Umbilical cord (tissue), 2 donors: ENCODE results near the gene CMC1. TPM values are rescaled to one million over a fixed set of nuclear protein-coding genes. Genes with fewer than 3 reads are reported as not detected.

ENCODE experiments used
- DNase-seq: peaks from one replicate; pipeline ENCODE4 v3.0.0-alpha.2; 2015; ENCODE audit warnings: low spot score
- total RNA-seq: library from RNA; depleted of rRNA; stranded (reverse); fragments of >200 nt; gene quantifications from one replicate; pipeline ENCODE4 v1.2.3, GENCODE V29; 2014; ENCODE audit warnings: low replicate concordance; ENCODE audit not compliant: insufficient read depth

The CMC1 gene
- total RNA-seq, 1 donor from 2014 or later: 15.2 TPM

GRCh38 chr3:28349469-28350000, 108.1 kb downstream of the CMC1 start:
- no peak for DNase-seq

Other genes starting within 250 kb of the CMC1 start
- gene ZCWPW2, start 107.1 kb downstream of the CMC1 start, total RNA-seq: 2.9 TPM
- 139 TPM for gene AZI2, start 107.2 kb downstream of the CMC1 start, total RNA-seq